OCI-LY3 (cell line): ENCODE results near the gene HECTD1.

Experiments used
- H2AFZ ChIP-seq: fragments of 200-600, 300-600 bp; shearing (Covaris generic); 2 replicates; pipeline ENCODE4 v1.6.0; 2014; ENCODE audit warnings: antibody characterized with exemption, low read depth, low read length
- H3K27ac ChIP-seq: fragments of 200-600, 300-600 bp; sonication (generic); 2 replicates; pipeline ENCODE4 v1.5.1; 2014; ENCODE audit warnings: mild to moderate bottlenecking, low read length, moderate library complexity, mixed read lengths
- H3K27me3 ChIP-seq: fragments of 200-600, 300-600 bp; sonication (generic); 2 replicates; pipeline ENCODE4 v1.6.1; 2014; ENCODE audit warnings: low read depth, low read length, mixed read lengths
- H3K36me3 ChIP-seq: fragments of 200-600, 300-600 bp; sonication (generic); replicated peaks from 2 replicates; pipeline ENCODE3; 2014; ENCODE audit warnings: low read depth, low read length, mixed read lengths
- H3K4me1 ChIP-seq: fragments of 300-600, 200-600 bp; sonication (generic); 2 replicates; pipeline ENCODE4 v1.6.1; 2014; ENCODE audit warnings: low read length, mixed read lengths
- H3K4me2 ChIP-seq: fragments of 200-600, 300-600 bp; sonication (generic); 2 replicates; pipeline ENCODE4 v1.6.1; 2014; ENCODE audit warnings: low read length, mixed read lengths
- H3K4me3 ChIP-seq: fragments of 300-600, 200-600 bp; sonication (generic); 2 replicates; pipeline ENCODE4 v1.5.1; 2014; ENCODE audit warnings: antibody characterized with exemption, mild to moderate bottlenecking, low read length, moderate library complexity
- H3K79me2 ChIP-seq: fragments of 300-600, 200-600 bp; shearing (Covaris generic); 2 replicates; pipeline ENCODE4 v1.6.1; 2014; ENCODE audit warnings: mild to moderate bottlenecking, low read length, mixed read lengths
- H3K9ac ChIP-seq: fragments of 300-600, 200-600 bp; shearing (Covaris generic); 2 replicates; pipeline ENCODE4 v1.6.0; 2014; ENCODE audit warnings: mild to moderate bottlenecking, low read length, moderate library complexity
- H3K9me3 ChIP-seq: fragments of 200-600, 300-600 bp; shearing (Covaris generic); 2 replicates; pipeline ENCODE4 v1.6.1; 2014; ENCODE audit warnings: low read length, mixed read lengths; ENCODE audit not compliant: insufficient read depth
- H4K20me1 ChIP-seq: fragments of 200-600, 300-600 bp; sonication (generic); 2 replicates; pipeline ENCODE4 v1.6.1; 2016; ENCODE audit warnings: low read length, mixed read lengths; ENCODE audit not compliant: insufficient read depth
- CTCF ChIP-seq: fragments of 200-600, 300-600 bp; sonication (generic); IDR thresholded peaks from 2 replicates; pipeline ENCODE4 v1.5.1; 2014; ENCODE audit warnings: antibody characterized with exemption, low read length, low read depth
- EZH2phosphoT487 ChIP-seq: fragments of 200-600 bp; shearing (Covaris generic); IDR thresholded peaks from 2 replicates; pipeline ENCODE4 v1.6.1; 2018; ENCODE audit warnings: antibody characterized with exemption, mixed run types, low read depth

HECTD1 gene

GRCh38 chr14:31138301-31138700 is 69.3 kb downstream of the HECTD1 start:
- H2AFZ ChIP-seq, result no peak overlapping the region
- no peak overlapping the region for H3K27ac ChIP-seq
- no peaks in the 10 kb centered on the region for H3K27me3 ChIP-seq
- no peaks in the 10 kb centered on the region for H3K79me2 ChIP-seq
- no peak overlapping the region for H3K4me2 ChIP-seq
- H3K4me3 ChIP-seq, result no peak overlapping the region
- no peaks in the 10 kb centered on the region for H4K20me1 ChIP-seq
- peaks cover 31% of the 10 kb centered on the region for H3K36me3 ChIP-seq
- H3K4me1 ChIP-seq, result peaks cover 7% of the 10 kb centered on the region
- TF ChIP-seq EZH2phosphoT487 (no peak), CTCF (no peak)
- no peak overlapping the region for H3K9ac ChIP-seq
- no peaks in the 10 kb centered on the region for H3K9me3 ChIP-seq

GRCh38 chr14:31137214-31137889 is 70.2 kb downstream of the HECTD1 start:
- Histone ChIP-seq H3K4me1 (peaks cover 16% of the 10 kb centered on the region), H3K79me2 (no peaks in the 10 kb centered on the region)
- TF ChIP-seq CTCF (no peak), EZH2phosphoT487 (no peak)

GRCh38 chr14:31133133-31133532 is 74.5 kb downstream of the HECTD1 start:
- no peak for TF ChIP-seq EZH2phosphoT487
- TF ChIP-seq CTCF, result no peak
- Histone ChIP-seq H4K20me1 (peaks cover 7% of the 10 kb centered on the region; the same call in 1 of the 2 replicates), H3K9me3 (no peaks in the 10 kb centered on the region), H3K27ac (peak overlapping the region; percentile 1; the same call in 1 of the 2 replicates), H3K79me2 (no peaks in the 10 kb centered on the region), H3K27me3 (no peaks in the 10 kb centered on the region), H3K4me1 (peaks cover 29% of the 10 kb centered on the region), H3K4me2 (no peak overlapping the region), H3K9ac (no peak overlapping the region), H3K4me3 (no peak overlapping the region), H2AFZ (no peak overlapping the region), H3K36me3 (peaks cover 38% of the 10 kb centered on the region)

More at GRCh38 chr14:31137214-31137889, 70.2 kb downstream of the HECTD1 start:
- H3K4me3 ChIP-seq, result no peak overlapping the region
- H3K36me3 ChIP-seq, result peaks cover 41% of the 10 kb centered on the region
- H4K20me1 ChIP-seq, result no peaks in the 10 kb centered on the region
- H3K27ac ChIP-seq, result no peak overlapping the region
- no peaks in the 10 kb centered on the region for H3K27me3 ChIP-seq
- H3K4me2 ChIP-seq, result no peak overlapping the region
- H3K9me3 ChIP-seq, result no peaks in the 10 kb centered on the region
- H2AFZ ChIP-seq, result no peak overlapping the region
- no peak overlapping the region for H3K9ac ChIP-seq

DNA sequence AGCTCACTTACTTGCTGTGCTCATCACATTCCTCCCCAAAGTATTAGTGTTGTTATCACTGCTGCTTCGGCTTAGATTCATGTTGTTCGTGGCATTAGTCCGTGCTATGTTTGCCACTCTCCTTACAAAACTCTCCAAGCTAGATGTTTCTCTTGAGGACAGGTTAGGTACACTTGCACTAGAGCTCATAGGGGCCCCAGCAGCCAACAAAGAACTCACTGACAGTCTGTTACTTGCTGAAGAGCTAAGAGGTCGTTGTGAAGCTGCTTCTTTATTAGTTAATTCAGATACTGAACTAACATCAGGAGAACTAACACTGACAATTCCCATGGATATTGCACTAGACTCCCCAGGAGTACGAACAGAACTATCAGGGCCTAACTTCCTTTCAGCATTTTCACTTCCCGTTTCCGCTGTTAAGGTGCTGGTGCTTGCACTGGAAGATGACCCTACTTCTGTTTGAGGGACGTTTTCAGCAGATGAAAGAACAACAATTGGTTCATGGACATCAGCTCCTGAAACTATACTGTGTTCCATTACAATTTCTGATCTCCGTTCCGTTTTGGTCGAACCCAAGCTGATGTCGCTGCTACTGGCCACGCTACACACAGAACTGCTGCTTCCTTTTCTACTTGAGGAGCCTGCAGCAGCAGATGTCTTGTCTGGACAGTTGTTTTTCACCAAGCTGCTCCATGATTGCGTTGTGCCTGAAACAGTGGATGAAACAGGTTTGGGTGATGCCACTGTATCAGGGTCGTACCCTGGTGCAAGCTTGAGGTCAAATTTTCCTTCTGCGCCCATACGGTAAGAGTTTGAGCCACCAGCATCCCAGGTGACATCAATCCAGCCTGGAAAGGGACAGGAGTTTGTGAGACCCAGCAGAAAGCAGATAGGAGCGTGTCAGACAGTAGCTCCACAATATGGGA is 78.7 kb downstream of the HECTD1 start:
- peaks cover 32% of the 10 kb centered on the region for H3K36me3 ChIP-seq

More for the DNA sequence above, 78.7 kb downstream of the HECTD1 start:
- no peak overlapping the region for H3K4me3 ChIP-seq
- no peak overlapping the region for H2AFZ ChIP-seq
- no peaks in the 10 kb centered on the region for H3K27me3 ChIP-seq
- no peak for TF ChIP-seq EZH2phosphoT487
- no peak for TF ChIP-seq CTCF
- no peak overlapping the region for H3K9ac ChIP-seq
- peak overlapping the region; percentile 16 for H3K4me2 ChIP-seq
- H3K79me2 ChIP-seq, result no peaks in the 10 kb centered on the region
- H3K27ac ChIP-seq, result peak overlapping the region; percentile 34
- no peaks in the 10 kb centered on the region for H3K9me3 ChIP-seq
- H3K4me1 ChIP-seq, result peaks cover 28% of the 10 kb centered on the region
- peaks cover 7% of the 10 kb centered on the region; the same call in 1 of the 2 replicates for H4K20me1 ChIP-seq
